ENCODE results near the gene NKIRAS2. TPM values are rescaled to one million over a fixed set of nuclear protein-coding genes. Genes with fewer than 3 reads are reported as not detected.

NKIRAS2 gene
- total RNA-seq, result 27.0 and 31.0 TPM in 2 replicates

DNA sequence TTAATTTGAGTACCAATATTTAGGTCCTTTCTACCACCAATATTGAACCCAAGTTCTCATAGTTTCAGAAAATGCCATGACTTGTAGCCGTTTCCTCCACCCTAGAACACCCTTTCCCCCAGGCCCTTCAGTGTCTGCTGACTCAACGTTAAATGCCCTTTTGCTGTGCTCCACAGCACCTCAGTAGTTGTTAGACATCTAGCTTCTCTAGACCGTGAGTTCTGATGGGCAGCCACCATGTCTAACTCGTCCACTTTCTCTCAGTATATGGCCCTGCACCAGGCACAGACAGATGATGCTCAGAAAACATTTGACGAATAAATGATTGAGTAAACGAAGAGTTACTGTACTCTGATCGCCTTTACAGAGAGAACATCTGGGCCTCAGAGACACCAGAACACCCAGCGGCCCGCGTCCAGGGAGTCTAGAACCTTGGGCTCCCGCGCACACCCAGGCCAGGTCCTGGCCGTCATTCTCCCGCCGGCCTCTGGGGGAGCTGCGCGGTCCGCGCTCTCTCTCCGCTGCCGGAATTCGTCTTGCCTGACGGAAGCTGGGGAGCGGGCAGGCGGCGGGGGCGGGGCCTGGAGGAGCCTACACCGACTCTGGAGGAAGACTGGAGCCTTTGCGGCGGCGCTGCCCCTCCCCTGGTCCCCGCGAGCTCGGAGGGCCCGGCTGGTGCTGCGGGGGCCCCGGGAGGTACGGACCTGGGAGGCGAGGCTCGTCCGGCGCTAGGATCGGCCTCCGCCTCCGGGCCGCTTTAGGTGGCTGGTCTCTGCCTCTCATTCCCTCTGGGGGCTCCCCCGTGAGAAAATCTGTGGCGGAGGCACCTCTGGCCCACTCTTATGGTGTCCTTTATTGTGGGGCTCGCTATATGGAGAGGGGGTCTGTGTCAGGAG lies at the start of gene NKIRAS2:
Gene NKIRAS2 (plus strand): TSS at position 582 of the 896 bp plus-strand sequence. CDS start 1,488 bp downstream, outside the sequence.

DNA sequence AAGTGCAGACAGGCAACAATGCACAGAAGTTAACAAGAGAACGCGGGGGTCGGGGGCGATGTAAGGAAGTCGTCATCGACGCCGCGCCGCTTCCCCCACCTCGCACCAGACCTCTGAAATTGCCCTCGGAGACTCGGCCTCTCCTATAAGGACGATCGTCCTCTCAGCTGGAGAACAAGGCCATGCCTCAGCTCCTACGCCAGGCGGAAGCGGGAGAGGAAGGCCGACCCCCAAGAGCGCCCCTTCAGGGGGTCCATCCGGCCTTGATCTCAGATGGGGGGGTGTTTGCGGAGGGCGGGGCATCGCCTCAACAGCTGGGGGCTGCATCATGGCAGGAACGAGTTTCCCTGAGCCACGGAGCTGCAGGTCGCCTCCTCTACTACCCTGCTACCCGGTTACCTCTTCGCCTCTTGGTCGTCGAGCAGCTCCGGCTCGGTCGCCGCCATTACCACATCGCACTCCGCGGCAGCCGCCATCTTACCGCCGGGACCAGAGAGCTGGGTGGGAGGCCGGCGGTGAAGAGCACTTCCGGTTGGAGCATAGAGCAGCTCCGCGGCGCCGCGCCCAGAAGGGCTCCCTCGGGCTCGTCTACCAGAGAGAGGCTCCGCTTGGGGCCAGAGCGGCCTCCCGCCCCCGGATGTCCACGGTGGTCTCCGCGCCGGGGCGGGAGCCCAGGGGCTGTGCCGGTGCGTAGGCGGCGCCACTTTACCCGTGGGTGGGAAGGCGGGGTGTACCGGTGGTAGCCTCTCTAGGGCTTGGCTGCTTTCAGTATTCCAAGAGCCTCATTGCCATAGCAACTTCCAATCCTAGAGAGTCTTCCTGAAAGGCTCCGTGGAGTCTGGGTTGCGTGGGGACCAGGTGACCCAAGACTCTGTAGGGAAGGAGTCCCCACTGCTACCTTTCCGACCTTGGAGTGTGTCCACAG lies 2.7 kb upstream of the NKIRAS2 start, which contains the start of gene DNAJC7:
Gene DNAJC7 (minus strand): TSS at position 499 of the 925 bp plus-strand sequence. CDS start 23 bp downstream, at position 476.

DNA sequence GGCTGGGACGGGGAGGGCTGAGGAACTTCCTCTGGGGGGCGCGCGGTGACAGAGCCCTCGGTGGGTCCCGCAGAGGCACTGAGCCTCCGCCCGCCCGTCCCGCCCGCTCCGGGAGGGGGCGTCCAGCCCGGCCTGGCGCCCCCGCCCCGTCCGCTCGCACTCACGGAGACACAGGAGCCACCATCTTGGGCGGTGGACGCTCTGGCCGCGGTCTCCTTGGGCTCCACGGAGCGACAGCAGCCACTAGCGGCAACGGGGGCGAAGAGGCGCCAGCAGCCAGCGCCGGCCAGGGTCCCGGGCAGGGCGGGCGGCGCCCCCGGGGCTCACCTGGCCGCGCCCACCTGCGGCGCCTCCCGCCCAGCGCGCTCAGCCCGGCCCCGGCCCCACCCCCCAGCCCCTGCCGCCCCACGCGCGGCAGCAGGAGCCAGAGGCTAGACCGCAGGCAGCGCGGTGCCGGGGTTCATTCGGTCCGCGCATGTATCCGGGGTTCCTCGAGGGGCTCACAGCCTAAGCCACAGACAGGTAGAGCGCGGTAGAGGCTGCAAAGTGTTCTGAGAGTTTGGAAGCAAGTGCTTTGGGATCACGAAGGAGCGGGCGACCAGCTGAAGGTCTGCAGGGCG lies 30.6 kb downstream of the NKIRAS2 start, which contains the start of gene C17orf113:
Gene C17orf113 (minus strand): TSS at position 209 of the 620 bp plus-strand sequence. CDS start 7,225 bp downstream, outside the sequence.

Other genes starting within 250 kb of the NKIRAS2 start
- 121 and 361 TPM in 2 replicates for gene JUP, start 233.4 kb upstream of the NKIRAS2 start, total RNA-seq
- 26.4 and 97.9 TPM in 2 replicates for gene P3H4, start 208.1 kb upstream of the NKIRAS2 start, total RNA-seq
- gene FKBP10, start 207.1 kb upstream of the NKIRAS2 start, total RNA-seq, result 66.5 and 243 TPM in 2 replicates
- gene NT5C3B, start 183.9 kb upstream of the NKIRAS2 start, total RNA-seq, result 63.3 and 72.2 TPM in 2 replicates
- gene KLHL10, start 182.3 kb upstream of the NKIRAS2 start, total RNA-seq, result under 0.01 and 0.19 TPM in 2 replicates
- gene KLHL11, start 154.7 kb upstream of the NKIRAS2 start, total RNA-seq, result 15.7 and 34.4 TPM in 2 replicates
- gene ACLY, start 101.1 kb upstream of the NKIRAS2 start, total RNA-seq, result 180 and 217 TPM in 2 replicates
- gene ODAD4, start 89.5 kb upstream of the NKIRAS2 start, total RNA-seq, result 0.19 TPM in 1 of 2 replicates, not detected in the other
- 43.5 and 59.5 TPM in 2 replicates for gene CNP, start 53.3 kb upstream of the NKIRAS2 start, total RNA-seq
- 69.1 and 88.2 TPM in 2 replicates for gene DNAJC7, start 2.7 kb upstream of the NKIRAS2 start, total RNA-seq
- gene C17orf113, start 30.5 kb downstream of the NKIRAS2 start, total RNA-seq, result 0.16 and 0.25 TPM in 2 replicates
- gene ZNF385C, start 78.4 kb downstream of the NKIRAS2 start, total RNA-seq, result not detected in 2 replicates
- gene DHX58, start 92.6 kb downstream of the NKIRAS2 start, total RNA-seq, result 10.2 and 10.4 TPM in 2 replicates
- 6.3 and 14.2 TPM in 2 replicates for gene KAT2A, start 101.3 kb downstream of the NKIRAS2 start, total RNA-seq
- not detected in 2 replicates for gene HSPB9, start 102.7 kb downstream of the NKIRAS2 start, total RNA-seq
- gene RAB5C, start 134.9 kb downstream of the NKIRAS2 start, total RNA-seq, result 81.1 and 94.0 TPM in 2 replicates
- under 0.01 and 0.19 TPM in 2 replicates for gene KCNH4, start 161.1 kb downstream of the NKIRAS2 start, total RNA-seq
- gene HCRT, start 165.4 kb downstream of the NKIRAS2 start, total RNA-seq, result not detected in 2 replicates
- 11.7 and 23.6 TPM in 2 replicates for gene GHDC, start 174.4 kb downstream of the NKIRAS2 start, total RNA-seq